Common myeloid progenitor, CD34-positive (primary cell): ENCODE results near the gene AIMP1.

Source experiments
- CTCF ChIA-PET: fragments of 350-600 bp; sonication (Branson Sonifier 250); formaldehyde crosslinking; loops from one replicate; lab custom pipeline; 2021; ENCODE audit warnings: antibody characterized with exemption; lab: Charles Lee
- POLR2A ChIA-PET: fragments of 350-600 bp; sonication (Branson Sonifier 250); formaldehyde crosslinking; loops from one replicate; lab custom pipeline; 2021; ENCODE audit warnings: antibody characterized with exemption; lab: Charles Lee
- DNase-seq, 3 donors: peaks; one replicate each; pipeline versions ENCODE4 v3.0.0 to v3.0.0-alpha.2; 2013
- H3K27ac ChIP-seq, 2 experiments: 1 replicate in 1 of 2; 2 replicates in 1 of 2; pipeline ENCODE4 v1.7.0; 2013; ENCODE audit warnings: inconsistent platforms in 2 of 2, low read length in 2 of 2, mild to moderate bottlenecking in 2 of 2, low read depth in 1 of 2, moderate library complexity in 1 of 2; ENCODE audit not compliant: severe bottlenecking in 2 of 2, insufficient read depth in 1 of 2, poor library complexity in 1 of 2
- H3K27me3 ChIP-seq, 5 experiments: replicated peaks in 2 of 5; 1 replicate in 3 of 5; 2 replicates in 2 of 5; pipeline versions ENCODE4 v1.6.1 to v1.7.0; 2013; ENCODE audit warnings: low read length in 4 of 5, mild to moderate bottlenecking in 2 of 5, moderate library complexity in 2 of 5, inconsistent platforms in 1 of 5; ENCODE audit not compliant: insufficient read depth in 5 of 5, control insufficient read depth in 4 of 5
- H3K36me3 ChIP-seq, 4 experiments: 1 replicate in 2 of 4; 2 replicates in 2 of 4; pipeline versions ENCODE4 v1.6.1 to v1.7.0; 2013; ENCODE audit warnings: low read length in 3 of 4, control low read depth in 1 of 4, mild to moderate bottlenecking in 1 of 4; ENCODE audit not compliant: control insufficient read depth in 4 of 4, insufficient read depth in 4 of 4
- H3K4me1 ChIP-seq, 4 experiments: 1 replicate in 3 of 4; 2 replicates in 1 of 4; pipeline versions ENCODE4 v1.6.1 to v1.7.1; 2013; ENCODE audit warnings: low read length in 3 of 4, mild to moderate bottlenecking in 3 of 4, control low read depth in 1 of 4, inconsistent platforms in 1 of 4, moderate library complexity in 1 of 4; ENCODE audit not compliant: control insufficient read depth in 4 of 4, insufficient read depth in 4 of 4; ENCODE audit errors: control extremely low read depth in 1 of 4
- H3K4me3 ChIP-seq, 7 experiments: 1 replicate in 4 of 7; 2 replicates in 3 of 7; pipeline versions ENCODE4 v1.5.1 to v1.7.0; 2013; ENCODE audit warnings: mild to moderate bottlenecking in 7 of 7, low read length in 6 of 7, moderate library complexity in 6 of 7, inconsistent platforms in 2 of 7, low read depth in 2 of 7, control low read depth in 1 of 7; ENCODE audit not compliant: insufficient read depth in 4 of 7, control insufficient read depth in 1 of 7; ENCODE audit errors: extremely low read depth in 1 of 7
- H3K9me3 ChIP-seq, 5 experiments: 1 replicate in 4 of 5; 2 replicates in 1 of 5; pipeline versions ENCODE4 v1.6.1 to v1.7.1; 2013; ENCODE audit warnings: low read length in 4 of 5, mild to moderate bottlenecking in 2 of 5, inconsistent platforms in 1 of 5, low read depth in 1 of 5, moderate library complexity in 1 of 5; ENCODE audit not compliant: control insufficient read depth in 4 of 5, insufficient read depth in 2 of 5; ENCODE audit errors: control extremely low read depth in 1 of 5
- WGBS: methylation state at CpG from one replicate; pipeline ENCODE4 v1.1.5; 2013; ENCODE audit not compliant: insufficient coverage; 5-methylcytosine and 5-hydroxymethylcytosine counted together

Gene AIMP1

DNA sequence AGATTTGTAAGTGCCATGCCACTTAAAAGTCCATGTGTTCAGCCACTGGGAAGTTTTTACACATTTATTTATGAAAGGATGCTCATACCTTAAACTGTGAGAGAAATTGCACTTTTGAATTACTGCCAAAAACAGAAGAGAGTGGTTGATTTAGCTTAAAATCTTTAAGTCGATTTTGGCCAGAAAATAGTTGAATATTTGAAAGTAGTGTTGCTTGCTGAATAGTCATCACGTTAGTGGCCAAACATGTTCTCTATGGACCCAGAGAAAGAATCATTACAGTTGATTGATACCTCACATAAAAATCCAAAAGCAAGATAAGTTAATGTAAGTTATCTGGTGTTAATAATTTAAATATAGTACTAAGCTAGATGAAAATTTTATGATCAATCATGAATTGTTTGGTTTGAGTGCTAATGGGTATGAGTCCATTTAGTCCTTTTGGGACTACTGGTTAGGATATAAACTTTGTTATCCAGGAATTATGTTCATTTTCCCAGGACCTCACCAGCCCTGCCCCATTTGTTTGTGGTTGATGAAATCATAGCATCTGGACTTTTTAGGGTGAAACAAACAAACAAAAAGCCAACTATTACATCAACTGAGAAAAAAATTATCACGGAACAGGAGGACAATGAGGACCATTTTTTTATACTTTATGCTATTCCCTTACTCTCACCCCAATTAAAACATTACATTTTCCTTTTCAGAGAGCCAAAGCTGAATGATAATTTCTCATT lies 45.9 kb downstream of the AIMP1 start:
- ChIA-PET CTCF (interaction anchor here (1.1 kb wide), 1 partner anchor 9 kb away, joined by 4 read pairs; no protein-coding TSS in a partner anchor), POLR2A (no interaction called here)
- WGBS = no CpG with 5 or more reads among the region's 3 CpGs
- Histone ChIP-seq H3K4me1 (no peaks in the 10 kb centered on the region), H3K9me3 (no peaks in the 10 kb centered on the region), H3K27ac (no peak overlapping the region), H3K36me3 (no peaks in the 10 kb centered on the region), H3K4me3 (no peak overlapping the region), H3K27me3 (no peaks in the 10 kb centered on the region)
- DNase-seq = no peak

DNA sequence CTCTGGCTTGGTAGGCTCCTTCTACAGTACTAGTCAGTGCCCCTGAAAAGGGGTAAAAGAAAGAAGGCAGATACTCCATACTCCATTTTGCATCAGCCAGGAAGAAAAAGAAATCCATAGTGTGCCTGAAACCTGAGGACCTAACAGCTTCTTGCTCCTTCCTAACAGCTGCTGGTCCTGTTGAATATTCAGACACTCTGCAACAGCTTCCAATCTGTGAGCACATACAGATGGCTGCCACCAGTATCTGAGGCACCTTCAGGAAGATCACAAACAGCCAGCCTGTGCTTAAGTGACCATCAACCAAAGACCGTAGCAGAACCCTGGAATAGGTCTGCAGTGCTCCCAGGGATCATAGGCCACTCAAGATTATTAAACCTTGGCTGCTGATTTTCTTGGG lies 47.9 kb downstream of the AIMP1 start:
- no peaks in the 10 kb centered on the region for H3K27me3 ChIP-seq
- H3K36me3 ChIP-seq = no peaks in the 10 kb centered on the region
- H3K27ac ChIP-seq = no peak overlapping the region
- no peak for DNase-seq
- WGBS = 83% methylated on average over 1 of the region's 1 CpG
- H3K4me1 ChIP-seq = peaks cover 0 to under 1% (median 0%) of the 10 kb centered on the region in 4 experiments
- POLR2A ChIA-PET = no interaction called here
- CTCF ChIA-PET = interaction anchor here (0.9 to 1.5 kb wide), 2 partner anchors 98 to 139 kb away, joined by 3 to 4 read pairs; no protein-coding TSS in a partner anchor
- no peaks in the 10 kb centered on the region for H3K9me3 ChIP-seq
- H3K4me3 ChIP-seq = no peak overlapping the region

DNA sequence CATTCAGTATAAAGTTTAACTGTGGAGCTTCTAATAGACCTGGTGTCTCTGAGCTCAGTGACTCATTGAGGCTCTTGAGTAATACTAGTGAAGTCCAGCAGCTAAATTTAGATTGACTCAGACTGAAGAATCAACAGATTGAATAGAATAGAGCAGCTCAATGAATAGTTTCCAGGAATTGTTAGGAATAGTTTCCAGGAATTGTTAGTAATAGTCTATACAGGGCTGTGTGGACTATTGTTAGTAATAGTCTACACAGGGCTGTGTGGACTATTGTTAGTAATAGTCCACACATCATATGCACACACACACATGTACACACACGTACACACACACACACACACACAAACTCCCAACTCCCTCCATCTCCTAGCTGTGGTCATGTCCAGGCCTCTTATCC lies 49.3 kb downstream of the AIMP1 start:
- no peaks in the 10 kb centered on the region for H3K27me3 ChIP-seq
- no peak overlapping the region for H3K27ac ChIP-seq
- POLR2A ChIA-PET = no interaction called here
- no peaks in the 10 kb centered on the region for H3K36me3 ChIP-seq
- H3K9me3 ChIP-seq = no peaks in the 10 kb centered on the region
- no peak for DNase-seq
- peaks cover 0 to 2% (median 0%) of the 10 kb centered on the region in 4 experiments for H3K4me1 ChIP-seq
- H3K4me3 ChIP-seq = no peak overlapping the region
- 100% methylated on average over 1 of the region's 1 CpG for WGBS
- CTCF ChIA-PET = interaction anchor here (0.7 to 1.5 kb wide), 3 partner anchors 18 to 127 kb away, joined by 3 read pairs; no protein-coding TSS in a partner anchor

DNA sequence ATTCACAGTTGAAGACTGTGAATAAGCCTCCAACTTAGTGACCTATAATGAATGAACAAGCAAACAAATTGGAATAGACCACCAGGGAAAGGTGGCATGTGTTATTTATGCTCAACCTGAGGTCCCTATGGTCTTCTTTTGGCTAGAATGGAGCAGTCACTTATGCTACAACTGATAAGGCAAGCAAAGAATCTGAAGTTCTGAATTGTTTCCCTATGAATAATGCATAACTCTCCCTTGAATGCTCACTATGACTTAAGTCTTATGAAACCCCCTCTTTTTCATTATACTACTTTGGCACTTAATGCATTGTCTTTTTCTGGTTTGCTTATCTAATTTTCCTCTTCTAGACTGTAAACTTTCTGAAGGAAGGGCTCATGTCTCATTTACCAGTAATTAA lies 49.7 kb downstream of the AIMP1 start:
- DNase-seq = no peak
- H3K4me3 ChIP-seq = no peak overlapping the region
- POLR2A ChIA-PET = no interaction called here
- H3K4me1 ChIP-seq = peaks cover 0 to 2% (median 0%) of the 10 kb centered on the region in 4 experiments
- H3K27me3 ChIP-seq = no peaks in the 10 kb centered on the region
- no peaks in the 10 kb centered on the region for H3K9me3 ChIP-seq
- H3K36me3 ChIP-seq = no peaks in the 10 kb centered on the region
- no peak overlapping the region for H3K27ac ChIP-seq
- CTCF ChIA-PET = interaction anchor here (1.1 to 1.5 kb wide), 2 partner anchors 19 to 100 kb away, joined by 3 read pairs; no protein-coding TSS in a partner anchor

DNA sequence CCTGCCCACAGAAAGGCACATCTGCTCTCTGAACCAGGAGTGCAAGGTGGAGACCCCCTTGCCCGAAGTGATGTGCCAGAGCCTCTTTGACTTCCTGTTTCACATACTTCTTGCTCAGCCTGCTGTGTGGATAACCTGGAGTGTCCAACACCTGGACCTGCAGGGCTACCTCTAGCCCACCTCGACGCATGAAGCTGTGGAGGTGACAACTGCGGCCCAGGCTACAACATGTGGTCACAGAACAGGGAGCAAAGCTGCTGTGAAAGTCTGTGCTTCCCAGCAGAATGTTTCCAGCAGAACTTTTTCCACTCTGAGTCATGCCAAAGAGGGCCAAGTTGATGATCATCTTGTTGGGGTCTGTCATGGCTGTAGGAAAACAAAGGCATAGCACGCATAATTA lies 50.7 kb downstream of the AIMP1 start:
- ChIA-PET CTCF (no interaction called here), POLR2A (no interaction called here)
- peak in 1 of 3 donors; percentile 1 for DNase-seq
- Histone ChIP-seq H3K27me3 (peaks cover 0 to 4% (median 0%) of the 10 kb centered on the region in 5 experiments), H3K9me3 (no peaks in the 10 kb centered on the region), H3K27ac (no peak overlapping the region), H3K4me3 (no peak overlapping the region), H3K36me3 (no peaks in the 10 kb centered on the region), H3K4me1 (peaks cover 0 to 2% (median 0%) of the 10 kb centered on the region in 4 experiments)
- 97% methylated on average over 5 of the region's 5 CpGs for WGBS

DNA sequence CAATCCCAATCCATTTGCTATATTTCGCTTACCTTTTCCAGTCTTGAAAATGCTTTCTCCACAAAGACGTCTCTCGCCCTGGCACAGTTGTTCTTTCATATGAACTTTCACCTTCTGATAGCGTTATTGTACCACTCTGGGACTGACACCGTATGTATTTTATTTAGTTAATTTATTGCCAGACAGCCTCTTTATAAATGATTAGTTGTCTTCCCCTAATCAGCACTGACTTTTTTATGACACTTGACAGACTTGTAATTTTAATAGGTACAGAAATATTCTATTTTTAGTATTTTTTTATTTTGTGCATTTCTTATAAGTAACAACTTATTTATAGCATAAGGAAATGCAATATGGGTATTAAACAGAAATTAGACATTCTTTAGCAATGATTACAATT lies 52.3 kb downstream of the AIMP1 start, which contains the start of gene GIMD1:
GIMD1 (minus strand) TSS at position 101 of the 400 bp plus-strand sequence. CDS start 1,343 bp downstream, outside the sequence.
- Histone ChIP-seq H3K9me3 (no peaks in the 10 kb centered on the region), H3K27ac (no peak within 1 kb of the TSS), H3K36me3 (no peaks in the 10 kb centered on the region), H3K4me1 (peaks cover 0 to 2% (median 0%) of the 10 kb centered on the region in 4 experiments), H3K27me3 (peaks cover 0 to 5% (median 0%) of the 10 kb centered on the region in 5 experiments), H3K4me3 (peak within 1 kb of the TSS in 1 of 7 experiments; percentile 5)
- no peak for DNase-seq
- no CpG with 5 or more reads among the region's 5 CpGs for WGBS
- POLR2A ChIA-PET = no interaction called here
- CTCF ChIA-PET = interaction anchor here (1.5 to 2.2 kb wide), 3 partner anchors 10 to 439 kb away, joined by 5 to 9 read pairs (median 6); no protein-coding TSS in a partner anchor
